K562 (cell line): ENCODE results near the gene JKAMP. TPM values are rescaled to one million over a fixed set of nuclear protein-coding genes. Genes with fewer than 3 reads are reported as not detected.
A peak's percentile ranks its signal among the peaks of the same experiment; 100 is the strongest.

Source experiments
- ATF7 ChIP-seq: fragments of 450-650 bp; IDR thresholded peaks from 2 replicates; pipeline ENCODE4 v1.7.1; 2014; ENCODE audit warnings: mild to moderate bottlenecking, moderate library complexity
- CBFA2T3 ChIP-seq: fragments of 450-650 bp; IDR thresholded peaks from 2 replicates; pipeline ENCODE4 v1.6.1; 2017
- CSDE1 ChIP-seq, 2 experiments: fragments of 450-650 bp; IDR thresholded peaks; 2 replicates each; pipeline ENCODE4 v1.6.1; 2016; ENCODE audit warnings: mild to moderate bottlenecking in 1 of 2
- MECOM ChIP-seq: fragments of 250-450 bp; sonication (Bioruptor Pico); IDR thresholded peaks from 2 replicates; pipeline ENCODE4 v1.8.0; 2022; ENCODE audit warnings: inconsistent platforms
- NFE2 ChIP-seq: IDR thresholded peaks from 2 replicates; pipeline ENCODE4 v1.6.1; 2014; ENCODE audit warnings: antibody characterized with exemption, low read depth
- NFIC ChIP-seq: fragments of 450-650 bp; IDR thresholded peaks from 2 replicates; pipeline ENCODE4 v1.6.1; 2017; ENCODE audit warnings: mild to moderate bottlenecking, inconsistent platforms
- PCBP1 ChIP-seq: fragments of 200-400 bp; formaldehyde crosslinking; IDR thresholded peaks from 2 replicates; pipeline ENCODE4 v1.6.1; 2018; ENCODE audit warnings: mild to moderate bottlenecking, low read depth, low read length; ENCODE audit not compliant: poor library complexity, severe bottlenecking
- PHF20 ChIP-seq: fragments of 450-650 bp; IDR thresholded peaks from 2 replicates; pipeline ENCODE4 v1.6.1; 2018; ENCODE audit not compliant: partially characterized antibody
- PRPF4 ChIP-seq: fragments of 200-400 bp; formaldehyde crosslinking; IDR thresholded peaks from one replicate; pipeline ENCODE4 v1.6.1; 2017; ENCODE audit warnings: low read length, low read depth, mild to moderate bottlenecking; ENCODE audit not compliant: insufficient read depth, poor library complexity, severe bottlenecking
- SP2 ChIP-seq: IDR thresholded peaks from 2 replicates; pipeline ENCODE4 v1.6.1; 2011; ENCODE audit warnings: mild to moderate bottlenecking, low read depth, low read length, moderate library complexity; ENCODE audit not compliant: poor library complexity, severe bottlenecking; ENCODE audit errors: extremely low read depth
- YBX1 ChIP-seq: fragments of 450-650 bp; IDR thresholded peaks from 2 replicates; pipeline ENCODE4 v1.7.1; 2016; ENCODE audit warnings: mild to moderate bottlenecking
- YY1 ChIP-seq, 3 experiments: IDR thresholded peaks; 2 replicates each; pipeline ENCODE4 v1.6.1; 2011; ENCODE audit warnings: low read length in 2 of 3, mild to moderate bottlenecking in 2 of 3, moderate library complexity in 2 of 3, borderline replicate concordance in 1 of 3, control low read depth in 1 of 3, low read depth in 1 of 3; ENCODE audit not compliant: insufficient read depth in 3 of 3, insufficient replicate concordance in 2 of 3, control insufficient read depth in 1 of 3, insufficient read length in 1 of 3; ENCODE audit errors: extremely low read depth in 1 of 3
- ZNF165 ChIP-seq: fragments of 250-450 bp; sonication (Bioruptor Pico); IDR thresholded peaks from 2 replicates; pipeline ENCODE4 v1.4.0; 2020; ENCODE audit warnings: borderline replicate concordance
- ZNF79 ChIP-seq: fragments of 250-450 bp; sonication (Bioruptor Pico); IDR thresholded peaks from 2 replicates; pipeline ENCODE4 v1.4.0; 2020; ENCODE audit warnings: low read depth, mild to moderate bottlenecking, moderate library complexity
- polyA plus RNA-seq, 8 experiments: library from polyadenylated mRNA; depleted of rRNA in 4 of 8; stranded (reverse) in 5 of 8; unstranded in 3 of 8; fragments of >200 nt; fragmentation: Nextera tagmentation in 2 of 8; fragmentation: Illumina TruSeq in 1 of 8; extraction: Ambion mirVana in 2 of 8; extraction: Trizol in 1 of 8; gene quantifications; 2 replicates each; pipeline versions ENCODE4 v1.2.1 to v1.2.3, GENCODE V29; 2011 to 2014; ENCODE audit warnings: inconsistent platforms in 1 of 8, missing spikeins in 1 of 8
- total RNA-seq, 7 experiments: library from RNA; depleted of rRNA in 6 of 7; stranded (reverse); fragments of >200 nt in 6 of 7; fragmentation: Illumina TruSeq in 2 of 7; extraction: Trizol in 2 of 7; gene quantifications; 2 replicates each; pipeline versions ENCODE4 v1.2.1 to v1.2.3, GENCODE V29; 2011 to 2021; ENCODE audit warnings: low replicate concordance in 1 of 7
- TF ChIP-seq, protein P1 (sequence below): fragments of 450-650 bp; IDR thresholded peaks from 2 replicates; pipeline ENCODE4 v1.6.1; 2016; ENCODE audit warnings: mild to moderate bottlenecking, moderate library complexity
- TF ChIP-seq, protein P2 (sequence below): fragments of 450-650 bp; formaldehyde crosslinking; IDR thresholded peaks from 2 replicates; pipeline ENCODE4 v1.4.0; 2022; ENCODE audit warnings: mild to moderate bottlenecking, moderate library complexity

JKAMP gene
- total and polyA plus RNA-seq, 9 of the 15 experiments (the other 6 are each of a cell fraction or from before 2014, with no cell fraction given), result 19.3 to 119 (median 33.8) TPM

GRCh38 chr14:59482541-59483331, 1.6 kb upstream of the JKAMP start (continued):
- TF ChIP-seq, protein P1, sequence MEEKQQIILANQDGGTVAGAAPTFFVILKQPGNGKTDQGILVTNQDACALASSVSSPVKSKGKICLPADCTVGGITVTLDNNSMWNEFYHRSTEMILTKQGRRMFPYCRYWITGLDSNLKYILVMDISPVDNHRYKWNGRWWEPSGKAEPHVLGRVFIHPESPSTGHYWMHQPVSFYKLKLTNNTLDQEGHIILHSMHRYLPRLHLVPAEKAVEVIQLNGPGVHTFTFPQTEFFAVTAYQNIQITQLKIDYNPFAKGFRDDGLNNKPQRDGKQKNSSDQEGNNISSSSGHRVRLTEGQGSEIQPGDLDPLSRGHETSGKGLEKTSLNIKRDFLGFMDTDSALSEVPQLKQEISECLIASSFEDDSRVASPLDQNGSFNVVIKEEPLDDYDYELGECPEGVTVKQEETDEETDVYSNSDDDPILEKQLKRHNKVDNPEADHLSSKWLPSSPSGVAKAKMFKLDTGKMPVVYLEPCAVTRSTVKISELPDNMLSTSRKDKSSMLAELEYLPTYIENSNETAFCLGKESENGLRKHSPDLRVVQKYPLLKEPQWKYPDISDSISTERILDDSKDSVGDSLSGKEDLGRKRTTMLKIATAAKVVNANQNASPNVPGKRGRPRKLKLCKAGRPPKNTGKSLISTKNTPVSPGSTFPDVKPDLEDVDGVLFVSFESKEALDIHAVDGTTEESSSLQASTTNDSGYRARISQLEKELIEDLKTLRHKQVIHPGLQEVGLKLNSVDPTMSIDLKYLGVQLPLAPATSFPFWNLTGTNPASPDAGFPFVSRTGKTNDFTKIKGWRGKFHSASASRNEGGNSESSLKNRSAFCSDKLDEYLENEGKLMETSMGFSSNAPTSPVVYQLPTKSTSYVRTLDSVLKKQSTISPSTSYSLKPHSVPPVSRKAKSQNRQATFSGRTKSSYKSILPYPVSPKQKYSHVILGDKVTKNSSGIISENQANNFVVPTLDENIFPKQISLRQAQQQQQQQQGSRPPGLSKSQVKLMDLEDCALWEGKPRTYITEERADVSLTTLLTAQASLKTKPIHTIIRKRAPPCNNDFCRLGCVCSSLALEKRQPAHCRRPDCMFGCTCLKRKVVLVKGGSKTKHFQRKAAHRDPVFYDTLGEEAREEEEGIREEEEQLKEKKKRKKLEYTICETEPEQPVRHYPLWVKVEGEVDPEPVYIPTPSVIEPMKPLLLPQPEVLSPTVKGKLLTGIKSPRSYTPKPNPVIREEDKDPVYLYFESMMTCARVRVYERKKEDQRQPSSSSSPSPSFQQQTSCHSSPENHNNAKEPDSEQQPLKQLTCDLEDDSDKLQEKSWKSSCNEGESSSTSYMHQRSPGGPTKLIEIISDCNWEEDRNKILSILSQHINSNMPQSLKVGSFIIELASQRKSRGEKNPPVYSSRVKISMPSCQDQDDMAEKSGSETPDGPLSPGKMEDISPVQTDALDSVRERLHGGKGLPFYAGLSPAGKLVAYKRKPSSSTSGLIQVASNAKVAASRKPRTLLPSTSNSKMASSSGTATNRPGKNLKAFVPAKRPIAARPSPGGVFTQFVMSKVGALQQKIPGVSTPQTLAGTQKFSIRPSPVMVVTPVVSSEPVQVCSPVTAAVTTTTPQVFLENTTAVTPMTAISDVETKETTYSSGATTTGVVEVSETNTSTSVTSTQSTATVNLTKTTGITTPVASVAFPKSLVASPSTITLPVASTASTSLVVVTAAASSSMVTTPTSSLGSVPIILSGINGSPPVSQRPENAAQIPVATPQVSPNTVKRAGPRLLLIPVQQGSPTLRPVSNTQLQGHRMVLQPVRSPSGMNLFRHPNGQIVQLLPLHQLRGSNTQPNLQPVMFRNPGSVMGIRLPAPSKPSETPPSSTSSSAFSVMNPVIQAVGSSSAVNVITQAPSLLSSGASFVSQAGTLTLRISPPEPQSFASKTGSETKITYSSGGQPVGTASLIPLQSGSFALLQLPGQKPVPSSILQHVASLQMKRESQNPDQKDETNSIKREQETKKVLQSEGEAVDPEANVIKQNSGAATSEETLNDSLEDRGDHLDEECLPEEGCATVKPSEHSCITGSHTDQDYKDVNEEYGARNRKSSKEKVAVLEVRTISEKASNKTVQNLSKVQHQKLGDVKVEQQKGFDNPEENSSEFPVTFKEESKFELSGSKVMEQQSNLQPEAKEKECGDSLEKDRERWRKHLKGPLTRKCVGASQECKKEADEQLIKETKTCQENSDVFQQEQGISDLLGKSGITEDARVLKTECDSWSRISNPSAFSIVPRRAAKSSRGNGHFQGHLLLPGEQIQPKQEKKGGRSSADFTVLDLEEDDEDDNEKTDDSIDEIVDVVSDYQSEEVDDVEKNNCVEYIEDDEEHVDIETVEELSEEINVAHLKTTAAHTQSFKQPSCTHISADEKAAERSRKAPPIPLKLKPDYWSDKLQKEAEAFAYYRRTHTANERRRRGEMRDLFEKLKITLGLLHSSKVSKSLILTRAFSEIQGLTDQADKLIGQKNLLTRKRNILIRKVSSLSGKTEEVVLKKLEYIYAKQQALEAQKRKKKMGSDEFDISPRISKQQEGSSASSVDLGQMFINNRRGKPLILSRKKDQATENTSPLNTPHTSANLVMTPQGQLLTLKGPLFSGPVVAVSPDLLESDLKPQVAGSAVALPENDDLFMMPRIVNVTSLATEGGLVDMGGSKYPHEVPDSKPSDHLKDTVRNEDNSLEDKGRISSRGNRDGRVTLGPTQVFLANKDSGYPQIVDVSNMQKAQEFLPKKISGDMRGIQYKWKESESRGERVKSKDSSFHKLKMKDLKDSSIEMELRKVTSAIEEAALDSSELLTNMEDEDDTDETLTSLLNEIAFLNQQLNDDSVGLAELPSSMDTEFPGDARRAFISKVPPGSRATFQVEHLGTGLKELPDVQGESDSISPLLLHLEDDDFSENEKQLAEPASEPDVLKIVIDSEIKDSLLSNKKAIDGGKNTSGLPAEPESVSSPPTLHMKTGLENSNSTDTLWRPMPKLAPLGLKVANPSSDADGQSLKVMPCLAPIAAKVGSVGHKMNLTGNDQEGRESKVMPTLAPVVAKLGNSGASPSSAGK, result no peak
- TF ChIP-seq CBFA2T3 (peak; percentile 8; the same call in 1 of the 2 replicates), YY1 (IDR thresholded peaks at IDR 0.05; ENCODE audit: borderline replicate concordance in 1 of 3, control insufficient read depth in 1 of 3, extremely low read depth in 1 of 3, insufficient read depth in 3 of 3, insufficient read length in 1 of 3, insufficient replicate concordance in 2 of 3, low read depth in 1 of 3, low read length in 2 of 3) (no peak), PRPF4 (no peak), ZNF165 (no peak), ATF7 (no peak), MECOM (no peak), PHF20 (no peak), NFE2 (peak; percentile 72), NFIC (peak; percentile 90), ZNF79 (CRISPR knock-in tag) (no peak), YBX1 (no peak), CSDE1 (IDR thresholded peaks at IDR 0.05) (no peak), SP2 (no peak), PCBP1 (no peak)
- TF ChIP-seq, protein P2, sequence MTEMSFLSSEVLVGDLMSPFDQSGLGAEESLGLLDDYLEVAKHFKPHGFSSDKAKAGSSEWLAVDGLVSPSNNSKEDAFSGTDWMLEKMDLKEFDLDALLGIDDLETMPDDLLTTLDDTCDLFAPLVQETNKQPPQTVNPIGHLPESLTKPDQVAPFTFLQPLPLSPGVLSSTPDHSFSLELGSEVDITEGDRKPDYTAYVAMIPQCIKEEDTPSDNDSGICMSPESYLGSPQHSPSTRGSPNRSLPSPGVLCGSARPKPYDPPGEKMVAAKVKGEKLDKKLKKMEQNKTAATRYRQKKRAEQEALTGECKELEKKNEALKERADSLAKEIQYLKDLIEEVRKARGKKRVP (CRISPR knock-in tag), result no peak
